ENCODE measurements around the gene STAG2. TPM values are rescaled to one million over a fixed set of nuclear protein-coding genes. Genes with fewer than 3 reads are reported as not detected.

Gene STAG2
- total RNA-seq (10 to 100 TPM; 84.7 to 89.4 TPM), total RNA-seq (215 to 584 (median 377) reads per million in 172 experiments)
- polyA plus RNA-seq (2013, experiment 1 of 2), result 86.0 TPM
- polyA plus RNA-seq (2013, experiment 2 of 2), result 83.8 TPM

DNA sequence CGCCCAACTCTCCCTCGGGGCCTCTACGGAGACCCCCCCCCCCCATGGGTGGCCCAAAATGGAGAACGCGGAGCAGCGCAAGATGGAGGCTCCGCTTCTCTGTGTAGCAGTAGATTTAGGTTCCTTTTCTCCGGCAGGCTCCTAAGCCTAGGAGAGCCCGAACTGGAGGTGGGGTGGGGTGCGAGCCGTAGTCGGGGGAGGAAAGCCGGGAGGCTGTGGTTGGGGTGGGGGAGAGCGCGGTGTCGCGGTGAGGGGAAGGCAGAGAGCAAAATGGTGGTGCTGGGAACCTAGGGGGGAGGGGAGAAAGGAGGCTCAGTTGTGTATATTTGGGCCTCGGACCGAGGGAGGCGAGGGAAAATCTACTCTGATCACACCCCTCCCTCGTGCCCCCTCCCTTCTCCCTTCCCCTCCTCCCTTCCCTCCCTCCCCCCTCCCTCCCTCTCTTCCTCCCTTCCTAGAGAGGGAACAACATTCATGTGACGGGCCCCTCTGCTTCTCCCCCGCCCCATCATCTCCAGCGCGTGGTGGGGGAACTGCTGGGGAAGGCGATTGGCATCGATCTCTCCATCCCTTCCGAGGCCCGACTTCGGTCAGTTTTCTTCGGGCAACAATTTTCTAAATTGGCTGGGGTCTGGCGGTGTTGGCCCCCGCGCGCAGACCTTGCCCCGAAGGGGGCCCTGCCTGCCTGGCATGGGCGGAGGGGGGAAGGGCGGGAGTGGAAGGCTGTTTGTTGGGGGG, at the start of gene STAG2:
Gene STAG2 (plus strand): TSS at position 439 of the 738 bp plus-strand sequence. CDS start 60,922 bp downstream, outside the sequence.
- ChIA-PET CTCF (interaction anchor here (0.8 to 0.9 kb wide), 3 partner anchors 15 to 128 kb away, joined by 5 to 12 read pairs (median 5); no protein-coding TSS in a partner anchor), POLR2A (interaction anchor here (0.6 to 2.0 kb wide), 5 partner anchors 29 to 760 kb away, joined by 3 to 9 read pairs (median 4); no protein-coding TSS in a partner anchor)
- Histone ChIP-seq H3K4me3 (ENCODE audit: low read length) (peak within 1 kb of the TSS; percentile 97), H3K4me1 (ENCODE audit: insufficient read depth, low read length) (peaks cover 7% of the 10 kb centered on the region), H3K27me3 (ENCODE audit: control insufficient read depth in 1 of 2, insufficient read depth in 2 of 2, low read length in 2 of 2) (no peaks in the 10 kb centered on the region), H3K9me3 (ENCODE audit: control insufficient read depth in 1 of 2, insufficient read depth in 1 of 2, low read length in 2 of 2) (no peaks in the 10 kb centered on the region), H3K27ac (ENCODE audit: low read depth in 1 of 2, low read length in 2 of 2) (peak within 1 kb of the TSS; percentile 98 to 99), H3K36me3 (ENCODE audit: insufficient read depth, low read length) (no peaks in the 10 kb centered on the region)
- ATAC-seq (ENCODE audit: poor library complexity) (peak; percentile 12), DNase-seq (peak; percentile 17 to 74 (median 40))
- TF ChIP-seq, protein P1, sequence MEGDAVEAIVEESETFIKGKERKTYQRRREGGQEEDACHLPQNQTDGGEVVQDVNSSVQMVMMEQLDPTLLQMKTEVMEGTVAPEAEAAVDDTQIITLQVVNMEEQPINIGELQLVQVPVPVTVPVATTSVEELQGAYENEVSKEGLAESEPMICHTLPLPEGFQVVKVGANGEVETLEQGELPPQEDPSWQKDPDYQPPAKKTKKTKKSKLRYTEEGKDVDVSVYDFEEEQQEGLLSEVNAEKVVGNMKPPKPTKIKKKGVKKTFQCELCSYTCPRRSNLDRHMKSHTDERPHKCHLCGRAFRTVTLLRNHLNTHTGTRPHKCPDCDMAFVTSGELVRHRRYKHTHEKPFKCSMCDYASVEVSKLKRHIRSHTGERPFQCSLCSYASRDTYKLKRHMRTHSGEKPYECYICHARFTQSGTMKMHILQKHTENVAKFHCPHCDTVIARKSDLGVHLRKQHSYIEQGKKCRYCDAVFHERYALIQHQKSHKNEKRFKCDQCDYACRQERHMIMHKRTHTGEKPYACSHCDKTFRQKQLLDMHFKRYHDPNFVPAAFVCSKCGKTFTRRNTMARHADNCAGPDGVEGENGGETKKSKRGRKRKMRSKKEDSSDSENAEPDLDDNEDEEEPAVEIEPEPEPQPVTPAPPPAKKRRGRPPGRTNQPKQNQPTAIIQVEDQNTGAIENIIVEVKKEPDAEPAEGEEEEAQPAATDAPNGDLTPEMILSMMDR (IDR thresholded peaks at IDR 0.05), result no peak
- Mint-ChIP-seq H3K4me1 (ENCODE audit: low read depth) (peaks cover 23% of the 10 kb centered on the region), H3K9me3 (no peaks in the 10 kb centered on the region), H3K36me3 (ENCODE audit: low read depth) (peaks cover 42% of the 10 kb centered on the region), H3K4me3 (peak within 1 kb of the TSS; percentile 98), H3K27me3 (peaks cover 7% of the 10 kb centered on the region), H3K27ac (peak within 1 kb of the TSS; percentile 93)
- intact Hi-C loops (cut with DNase I, micrococcal nuclease), result loop anchor here (2.0 to 10.0 kb wide), 7 partner anchors 15 to 383 kb away; partner anchors contain the start of genes SH2D1A (in 1 of the 2), THOC2 (in 1 of the 2) and XIAP (in 1 of the 2)

DNA sequence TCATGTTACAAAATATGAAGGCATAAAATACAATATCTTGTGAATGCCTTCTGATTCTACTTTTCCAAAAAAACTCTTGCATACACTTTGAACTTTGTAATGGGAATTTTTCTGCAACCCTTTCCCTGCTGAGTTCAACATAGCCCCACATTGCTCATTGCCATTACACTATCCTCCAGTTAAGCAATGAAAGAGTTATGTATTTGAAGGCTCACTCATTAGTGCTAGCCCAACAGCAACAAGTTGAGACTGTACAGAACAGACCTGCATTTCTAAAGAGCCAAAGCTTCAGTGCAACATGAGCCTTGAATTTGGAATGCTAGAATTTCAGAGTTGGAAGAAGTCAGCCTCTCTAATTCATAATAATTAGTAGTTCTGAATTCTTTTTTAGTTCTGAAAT, 44.4 kb upstream of the STAG2 start:
- H3K4me3 ChIP-seq (ENCODE audit: low read length), result no peak overlapping the region
- TF ChIP-seq, protein P1 (IDR thresholded peaks at IDR 0.05), result no peak
- DNase-seq (no peak), ATAC-seq (ENCODE audit: poor library complexity) (no peak)
- no peaks in the 10 kb centered on the region for H3K4me1 Mint-ChIP-seq (ENCODE audit: low read depth)
- H3K36me3 Mint-ChIP-seq (ENCODE audit: low read depth), result no peaks in the 10 kb centered on the region
- H3K27me3 ChIP-seq (ENCODE audit: control insufficient read depth in 1 of 2, insufficient read depth in 2 of 2, low read length in 2 of 2), result no peaks in the 10 kb centered on the region
- ChIA-PET CTCF (interaction anchor here (0.6 kb wide), 1 partner anchor 134 kb away, joined by 3 read pairs; no protein-coding TSS in a partner anchor), POLR2A (no interaction called here)
- H3K9me3 ChIP-seq (ENCODE audit: control insufficient read depth in 1 of 2, insufficient read depth in 1 of 2, low read length in 2 of 2), result no peaks in the 10 kb centered on the region
- H3K27ac ChIP-seq (ENCODE audit: low read depth in 1 of 2, low read length in 2 of 2), result no peak overlapping the region
- no peaks in the 10 kb centered on the region for H3K36me3 ChIP-seq (ENCODE audit: insufficient read depth, low read length)
- no peak overlapping the region for H3K4me3 Mint-ChIP-seq
- no peak overlapping the region for H3K27ac Mint-ChIP-seq
- no peaks in the 10 kb centered on the region for H3K9me3 Mint-ChIP-seq
- H3K4me1 ChIP-seq (ENCODE audit: insufficient read depth, low read length), result no peaks in the 10 kb centered on the region
- intact Hi-C loops (cut with DNase I, micrococcal nuclease), result no loop called here
- no peaks in the 10 kb centered on the region for H3K27me3 Mint-ChIP-seq

GRCh38 chrX:123918106-123918721, 43.3 kb upstream of the STAG2 start:
- H3K4me1 Mint-ChIP-seq (ENCODE audit: low read depth), result no peaks in the 10 kb centered on the region

More at GRCh38 chrX:123918106-123918721, 43.3 kb upstream of the STAG2 start:
- no peaks in the 10 kb centered on the region for H3K4me1 ChIP-seq (ENCODE audit: insufficient read depth, low read length)
- TF ChIP-seq, protein P1 (IDR thresholded peaks at IDR 0.05), result no peak
- CTCF ChIA-PET, result no interaction called here
- H3K9me3 ChIP-seq (ENCODE audit: control insufficient read depth in 1 of 2, insufficient read depth in 1 of 2, low read length in 2 of 2), result no peaks in the 10 kb centered on the region
- H3K9me3 Mint-ChIP-seq, result no peaks in the 10 kb centered on the region
- no peaks in the 10 kb centered on the region for H3K36me3 Mint-ChIP-seq (ENCODE audit: low read depth)
- POLR2A ChIA-PET, result no interaction called here
- H3K36me3 ChIP-seq (ENCODE audit: insufficient read depth, low read length), result no peaks in the 10 kb centered on the region
- H3K27ac Mint-ChIP-seq, result no peak overlapping the region
- H3K27ac ChIP-seq (ENCODE audit: low read depth in 1 of 2, low read length in 2 of 2), result no peak overlapping the region
- no peak overlapping the region for H3K4me3 Mint-ChIP-seq
- intact Hi-C loops (cut with DNase I, micrococcal nuclease), result no loop called here
- no peak overlapping the region for H3K4me3 ChIP-seq (ENCODE audit: low read length)
- H3K27me3 Mint-ChIP-seq, result no peaks in the 10 kb centered on the region
- no peaks in the 10 kb centered on the region for H3K27me3 ChIP-seq (ENCODE audit: control insufficient read depth in 1 of 2, insufficient read depth in 2 of 2, low read length in 2 of 2)
- no peak for DNase-seq
- ATAC-seq (ENCODE audit: poor library complexity), result no peak

All from CD4-positive, alpha-beta T cell (primary cell).